H9 (cell line): ENCODE data around the gene NEMP1. TPM values are rescaled to one million over a fixed set of nuclear protein-coding genes. Genes with fewer than 3 reads are reported as not detected.

Experiments
- DNase-seq: peaks from one replicate; pipeline ENCODE4 v3.0.0-alpha.2; 2017
- H2AFZ ChIP-seq: one replicate; pipeline ENCODE4 v1.6.1; 2013; ENCODE audit warnings: mild to moderate bottlenecking, low read length, control low read depth, moderate library complexity
- H2AK5ac ChIP-seq: 2 replicates; pipeline ENCODE4 v1.6.1; 2013; ENCODE audit warnings: low read length, control low read depth, mixed read lengths; ENCODE audit not compliant: insufficient read length
- H2BK120ac ChIP-seq: one replicate; pipeline ENCODE4 v1.6.1; 2013; ENCODE audit warnings: low read depth, mild to moderate bottlenecking, low read length, control low read depth, inconsistent platforms; ENCODE audit not compliant: poor library complexity, severe bottlenecking
- H2BK12ac ChIP-seq: 2 replicates; pipeline ENCODE4 v1.6.1; 2013; ENCODE audit warnings: low read length, control low read depth, mixed read lengths, low read depth; ENCODE audit not compliant: insufficient read length
- H2BK15ac ChIP-seq: 2 replicates; pipeline ENCODE4 v1.6.1; 2013; ENCODE audit warnings: low read depth, low read length, control low read depth
- H2BK20ac ChIP-seq: one replicate; pipeline ENCODE4 v1.6.1; 2013; ENCODE audit warnings: low read depth, mild to moderate bottlenecking, low read length, control low read depth, inconsistent platforms; ENCODE audit not compliant: poor library complexity, severe bottlenecking
- H2BK5ac ChIP-seq: 2 replicates; pipeline ENCODE4 v1.6.1; 2013; ENCODE audit warnings: low read length, control low read depth, mixed read lengths; ENCODE audit not compliant: insufficient read length
- H3K14ac ChIP-seq: 2 replicates; pipeline ENCODE4 v1.6.1; 2013; ENCODE audit warnings: low read length, control low read depth; ENCODE audit not compliant: insufficient read depth
- H3K18ac ChIP-seq: 2 replicates; pipeline ENCODE4 v1.6.1; 2013; ENCODE audit warnings: low read depth, mild to moderate bottlenecking, mixed read lengths, low read length, control low read depth; ENCODE audit not compliant: insufficient read length
- H3K23ac ChIP-seq: 2 replicates; pipeline ENCODE4 v1.6.1; 2013; ENCODE audit warnings: low read length, control low read depth, mixed read lengths, low read depth; ENCODE audit not compliant: insufficient read length
- H3K23me2 ChIP-seq: 2 replicates; pipeline ENCODE4 v1.6.1; 2013; ENCODE audit warnings: low read depth, mild to moderate bottlenecking, mixed read lengths, low read length, control low read depth; ENCODE audit not compliant: insufficient read length, poor library complexity, severe bottlenecking
- H3K27ac ChIP-seq: 2 replicates; pipeline ENCODE4 v1.5.1; 2013; ENCODE audit warnings: low read length, control low read depth, mixed read lengths, low read depth; ENCODE audit not compliant: insufficient read length
- H3K27me3 ChIP-seq: 2 replicates; pipeline ENCODE4 v1.6.1; 2013; ENCODE audit warnings: low read length, control low read depth, inconsistent platforms; ENCODE audit not compliant: insufficient read depth
- H3K4ac ChIP-seq: 2 replicates; pipeline ENCODE4 v1.6.1; 2013; ENCODE audit warnings: low read depth, mild to moderate bottlenecking, control low read depth, inconsistent platforms, low read length, moderate library complexity
- H3K4me1 ChIP-seq: 2 replicates; pipeline ENCODE4 v1.6.1; 2013; ENCODE audit warnings: low read length, control low read depth, inconsistent platforms; ENCODE audit not compliant: insufficient read depth
- H3K4me2 ChIP-seq: 2 replicates; pipeline ENCODE4 v1.6.1; 2013; ENCODE audit warnings: low read length, control low read depth, mixed read lengths; ENCODE audit not compliant: insufficient read length, insufficient read depth
- H3K56ac ChIP-seq: 2 replicates; pipeline ENCODE4 v1.6.1; 2013; ENCODE audit warnings: low read depth, mild to moderate bottlenecking, mixed read lengths, low read length, control low read depth; ENCODE audit not compliant: insufficient read length
- H3K79me1 ChIP-seq: 2 replicates; pipeline ENCODE4 v1.6.1; 2013; ENCODE audit warnings: low read depth, mild to moderate bottlenecking, moderate library complexity, low read length, control low read depth, inconsistent platforms; ENCODE audit not compliant: insufficient read depth, poor library complexity, severe bottlenecking
- H3K79me2 ChIP-seq: 2 replicates; pipeline ENCODE4 v1.6.1; 2013; ENCODE audit warnings: low read length, control low read depth, inconsistent platforms; ENCODE audit not compliant: insufficient read depth
- H3K9ac ChIP-seq: 2 replicates; pipeline ENCODE4 v1.6.1; 2013; ENCODE audit warnings: low read length, control low read depth, mixed read lengths; ENCODE audit not compliant: insufficient read length; ENCODE audit errors: extremely low read depth
- H3K9me3 ChIP-seq: one replicate; pipeline ENCODE4 v1.6.1; 2013; ENCODE audit warnings: low read depth, low read length, inconsistent platforms; ENCODE audit not compliant: control insufficient read depth
- H3T11ph ChIP-seq: one replicate; pipeline ENCODE4 v1.6.1; 2013; ENCODE audit warnings: mild to moderate bottlenecking, low read length, control low read depth, inconsistent platforms
- H4K20me1 ChIP-seq: one replicate; pipeline ENCODE4 v1.6.1; 2013; ENCODE audit not compliant: control insufficient read depth, insufficient read length, insufficient read depth
- H4K5ac ChIP-seq: 2 replicates; pipeline ENCODE4 v1.6.1; 2013; ENCODE audit warnings: low read depth, mild to moderate bottlenecking, mixed read lengths, low read length, control low read depth; ENCODE audit not compliant: insufficient read length
- H4K8ac ChIP-seq: replicated peaks from 2 replicates; pipeline ENCODE4 v1.6.1; 2013; ENCODE audit warnings: low read length, control low read depth, mixed read lengths, low read depth; ENCODE audit not compliant: insufficient read length
- H4K91ac ChIP-seq: 2 replicates; pipeline ENCODE4 v1.6.1; 2013; ENCODE audit warnings: low read depth, mild to moderate bottlenecking, moderate library complexity, mixed read lengths, low read length, control low read depth; ENCODE audit not compliant: insufficient read length
- H3K27ac Mint-ChIP-seq, 3 experiments: 2 replicates in 2 of 3; 3 replicates in 1 of 3; pipeline ENCODE4 v1.8.0; 2020 to 2021; ENCODE audit warnings: mixed read lengths in 3 of 3, mild to moderate bottlenecking in 1 of 3, moderate library complexity in 1 of 3
- H3K27me3 Mint-ChIP-seq: 2 replicates; pipeline ENCODE4 v1.8.0; 2021; ENCODE audit warnings: low read depth, mild to moderate bottlenecking, moderate library complexity, mixed read lengths
- H3K36me3 Mint-ChIP-seq, 3 experiments: 2 replicates in 2 of 3; 3 replicates in 1 of 3; pipeline ENCODE4 v1.8.0; 2020 to 2021; ENCODE audit warnings: low read depth in 3 of 3, mixed read lengths in 3 of 3; ENCODE audit not compliant: insufficient read depth in 1 of 3
- H3K4me1 Mint-ChIP-seq, 2 experiments: 2 replicates each; pipeline ENCODE4 v1.8.0; 2020; ENCODE audit warnings: mixed read lengths in 2 of 2
- H3K4me3 Mint-ChIP-seq, 2 experiments: 2 replicates in 1 of 2; 3 replicates in 1 of 2; pipeline ENCODE4 v1.8.0; 2020 to 2021; ENCODE audit warnings: mild to moderate bottlenecking in 2 of 2, mixed read lengths in 2 of 2, moderate library complexity in 1 of 2
- H3K9me3 Mint-ChIP-seq, 2 experiments: 2 replicates in 1 of 2; 3 replicates in 1 of 2; pipeline ENCODE4 v1.8.0; 2020; ENCODE audit warnings: mild to moderate bottlenecking in 2 of 2, mixed read lengths in 2 of 2, moderate library complexity in 1 of 2
- WGBS: extraction: QIAGEN DNeasy Blood & Tissue Kit; methylation state at CpG from one replicate; pipeline ENCODE4 v1.1.7; 2013; ENCODE audit warnings: missing lambda C conversion rate, low lambda C conversion rate, mixed read lengths; ENCODE audit not compliant: insufficient read length; ENCODE audit errors: extremely low coverage; 5-methylcytosine and 5-hydroxymethylcytosine counted together
- total RNA-seq: library from RNA; stranded (reverse); gene quantifications from 2 replicates; pipeline ENCODE4 v1.2.1, GENCODE V29; 2021
- TF ChIP-seq, protein P1 (sequence below): fragments of 200-600 bp; sonication (generic); conservative IDR thresholded peaks from 3 replicates; pipeline ENCODE4 v1.8.0; 2021; ENCODE audit warnings: antibody characterized with exemption, mild to moderate bottlenecking

The NEMP1 gene
- total RNA-seq, 1 experiment from 2014 or later, result 50.1 TPM

DNA sequence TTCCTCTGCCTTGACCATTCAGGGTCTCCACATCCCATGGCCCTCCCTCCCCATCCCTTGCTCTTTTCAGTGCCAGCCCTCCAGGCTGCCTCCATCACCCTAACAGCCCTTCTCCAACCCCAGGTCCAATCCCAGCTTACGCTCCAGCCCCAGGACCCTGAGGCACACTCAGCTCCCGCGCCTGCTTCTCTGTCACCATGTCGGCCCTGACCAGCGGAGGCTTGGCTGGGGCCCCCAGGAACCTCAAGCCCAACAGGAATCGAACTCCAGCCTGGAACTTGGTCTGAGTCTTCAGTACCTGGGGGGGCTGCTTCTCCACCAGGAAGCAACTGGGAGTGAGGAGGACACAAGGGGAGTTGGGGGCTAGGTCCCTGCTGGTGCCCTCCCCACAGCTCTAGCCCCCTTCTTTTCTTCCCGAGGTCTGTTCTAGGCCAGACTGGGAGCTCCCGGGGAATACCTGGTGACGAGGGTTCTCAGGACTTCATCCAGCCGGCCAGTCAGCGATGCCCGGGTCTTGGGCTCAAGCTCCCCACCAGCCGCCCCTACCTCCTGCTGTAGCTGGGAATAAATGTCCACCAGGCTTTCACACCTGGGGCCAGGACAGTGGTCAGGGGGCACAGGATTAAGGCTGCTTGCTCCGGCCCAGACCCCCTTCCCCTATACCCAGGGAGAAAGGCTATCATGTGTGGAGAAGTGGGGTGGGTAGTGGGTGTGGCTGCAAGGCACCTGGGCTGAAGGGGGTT lies 26.6 kb upstream of the NEMP1 start:
- no peak for DNase-seq
- no peak overlapping the region for H3K23ac ChIP-seq
- H2AK5ac ChIP-seq, result no peak overlapping the region
- no peak overlapping the region for H3K4me2 ChIP-seq
- H2BK12ac ChIP-seq, result no peak overlapping the region
- no peak overlapping the region for H3K18ac ChIP-seq
- Mint-ChIP-seq H3K27me3 (no peaks in the 10 kb centered on the region), H3K27ac (no peak overlapping the region), H3K4me3 (no peak overlapping the region), H3K4me1 (peaks cover 10 to 20% of the 10 kb centered on the region in 2 experiments), H3K36me3 (peaks cover 2 to 46% (median 33%) of the 10 kb centered on the region in 3 experiments), H3K9me3 (no peaks in the 10 kb centered on the region)
- no peak overlapping the region for H3T11ph ChIP-seq
- no peak overlapping the region for H4K91ac ChIP-seq
- H4K5ac ChIP-seq, result no peak overlapping the region
- H2BK5ac ChIP-seq, result no peak overlapping the region
- H2BK20ac ChIP-seq, result no peak overlapping the region
- no peak overlapping the region for H2AFZ ChIP-seq
- H3K23me2 ChIP-seq, result peaks cover 6% of the 10 kb centered on the region
- H3K4ac ChIP-seq, result no peak overlapping the region
- WGBS, result no CpG with 5 or more reads among the region's 14 CpGs
- no peak overlapping the region for H3K56ac ChIP-seq
- no peak overlapping the region for H4K8ac ChIP-seq
- no peaks in the 10 kb centered on the region for H4K20me1 ChIP-seq
- no peaks in the 10 kb centered on the region for H3K79me2 ChIP-seq
- no peaks in the 10 kb centered on the region; the same call in 1 of the 2 replicates for H3K4me1 ChIP-seq
- H3K79me1 ChIP-seq, result no peaks in the 10 kb centered on the region
- no peak overlapping the region for H3K14ac ChIP-seq
- no peak overlapping the region for H3K27ac ChIP-seq
- H2BK120ac ChIP-seq, result no peak overlapping the region
- H3K9ac ChIP-seq, result no peak overlapping the region
- no peaks in the 10 kb centered on the region for H3K9me3 ChIP-seq
- no peak overlapping the region for H2BK15ac ChIP-seq
- TF ChIP-seq, protein P1, sequence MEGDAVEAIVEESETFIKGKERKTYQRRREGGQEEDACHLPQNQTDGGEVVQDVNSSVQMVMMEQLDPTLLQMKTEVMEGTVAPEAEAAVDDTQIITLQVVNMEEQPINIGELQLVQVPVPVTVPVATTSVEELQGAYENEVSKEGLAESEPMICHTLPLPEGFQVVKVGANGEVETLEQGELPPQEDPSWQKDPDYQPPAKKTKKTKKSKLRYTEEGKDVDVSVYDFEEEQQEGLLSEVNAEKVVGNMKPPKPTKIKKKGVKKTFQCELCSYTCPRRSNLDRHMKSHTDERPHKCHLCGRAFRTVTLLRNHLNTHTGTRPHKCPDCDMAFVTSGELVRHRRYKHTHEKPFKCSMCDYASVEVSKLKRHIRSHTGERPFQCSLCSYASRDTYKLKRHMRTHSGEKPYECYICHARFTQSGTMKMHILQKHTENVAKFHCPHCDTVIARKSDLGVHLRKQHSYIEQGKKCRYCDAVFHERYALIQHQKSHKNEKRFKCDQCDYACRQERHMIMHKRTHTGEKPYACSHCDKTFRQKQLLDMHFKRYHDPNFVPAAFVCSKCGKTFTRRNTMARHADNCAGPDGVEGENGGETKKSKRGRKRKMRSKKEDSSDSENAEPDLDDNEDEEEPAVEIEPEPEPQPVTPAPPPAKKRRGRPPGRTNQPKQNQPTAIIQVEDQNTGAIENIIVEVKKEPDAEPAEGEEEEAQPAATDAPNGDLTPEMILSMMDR, result no peak
- H3K27me3 ChIP-seq, result no peaks in the 10 kb centered on the region
